MCF 10A (cell line): ENCODE results near the gene SLC2A4. TPM values are rescaled to one million over a fixed set of nuclear protein-coding genes. Genes with fewer than 3 reads are reported as not detected.
"Not testable (repeated sequence)": the region's sequence is repeated elsewhere in the genome, so short reads cannot be mapped to it uniquely, and the experiment has no call there.

Experiments used
- BruUV-seq: library from RNA; stranded (reverse); fragments of 400-500 nt; replicated peaks from 2 replicates; lab custom pipeline; 2021; lab: Mats Ljungman, UMichigan
- CTCF ChIA-PET: fragments of 300-600 bp; sonication (Branson Sonifier 250); formaldehyde crosslinking; extraction: SDS; loops from one replicate; lab custom pipeline; 2021; ENCODE audit warnings: antibody characterized with exemption, inconsistent platforms; lab: Yijun Ruan, JAX
- POLR2A ChIA-PET: fragments of 300-600, 350-650 bp; sonication (Branson Sonifier 250); formaldehyde crosslinking; extraction: SDS; loops from one replicate; lab custom pipeline; 2020; ENCODE audit warnings: antibody characterized with exemption, inconsistent platforms; lab: Yijun Ruan, JAX
- DNase-seq: peaks from one replicate; pipeline ENCODE4 v3.0.0-alpha.2; 2018; ENCODE audit not compliant: unreplicated experiment
- H3K27ac Mint-ChIP-seq: one replicate; pipeline ENCODE4 v1.8.0; 2022; ENCODE audit warnings: mild to moderate bottlenecking, low read depth, mixed read lengths; ENCODE audit not compliant: unreplicated experiment
- H3K27me3 Mint-ChIP-seq: one replicate; pipeline ENCODE4 v1.8.0; 2022; ENCODE audit warnings: mixed read lengths; ENCODE audit not compliant: insufficient read depth, unreplicated experiment
- H3K36me3 Mint-ChIP-seq: one replicate; pipeline ENCODE4 v1.8.0; 2022; ENCODE audit warnings: mild to moderate bottlenecking, moderate library complexity, mixed read lengths; ENCODE audit not compliant: insufficient read depth, unreplicated experiment
- H3K4me1 Mint-ChIP-seq: one replicate; pipeline ENCODE4 v1.8.0; 2022; ENCODE audit warnings: mixed read lengths; ENCODE audit not compliant: insufficient read depth, unreplicated experiment
- H3K4me3 Mint-ChIP-seq: one replicate; pipeline ENCODE4 v1.8.0; 2022; ENCODE audit warnings: mild to moderate bottlenecking, moderate library complexity, mixed read lengths; ENCODE audit not compliant: unreplicated experiment
- H3K9me3 Mint-ChIP-seq: one replicate; pipeline ENCODE4 v1.8.0; 2022; ENCODE audit warnings: mixed read lengths; ENCODE audit not compliant: unreplicated experiment
- CTCF ChIP-seq: fragments of 200-600 bp; IDR thresholded peaks from one replicate; pipeline ENCODE4 v1.8.0; 2022; ENCODE audit warnings: antibody characterized with exemption, mild to moderate bottlenecking; ENCODE audit not compliant: unreplicated experiment
- intact Hi-C: fragments of 100-400 bp; cut with micrococcal nuclease; formaldehyde crosslinking; loops from 2 replicates; pipeline ENCODE4 v1.14.1; 2022
- total RNA-seq: library from RNA; stranded (reverse); gene quantifications from 2 replicates; pipeline ENCODE4 v1.2.3, GENCODE V29; 2022

SLC2A4 gene
- total RNA-seq, 1 experiment from 2014 or later = not detected

- H3K36me3 Mint-ChIP-seq = peaks cover 5% of the 10 kb centered on the region
- no peak for TF ChIP-seq CTCF
- ChIA-PET CTCF (interaction anchor here (0.6 to 1.3 kb wide), 3 partner anchors 9 to 483 kb away, joined by 3 to 4 read pairs (median 3); no protein-coding TSS in a partner anchor), POLR2A (interaction anchor here (1.0 to 1.6 kb wide), 3 partner anchors 9 to 225 kb away, joined by 3 to 5 read pairs (median 3); partner anchors contain the start of gene TMEM95)
- no peaks in the 10 kb centered on the region for H3K9me3 Mint-ChIP-seq
- no peaks in the 10 kb centered on the region for H3K4me1 Mint-ChIP-seq
- no TSS peak for BruUV-seq
- no peak overlapping the region for H3K27ac Mint-ChIP-seq
- DNase-seq = no peak
- intact Hi-C loops = no loop called here
- no peaks in the 10 kb centered on the region for H3K27me3 Mint-ChIP-seq
- no peak overlapping the region for H3K4me3 Mint-ChIP-seq
Observed at GRCh38 chr17:7334938-7335538, 53.5 kb downstream of the SLC2A4 start.

GRCh38 chr17:7335765-7336164 is 54.2 kb downstream of the SLC2A4 start:
- H3K4me3 Mint-ChIP-seq, BruUV-seq, H3K36me3 Mint-ChIP-seq, H3K4me1 Mint-ChIP-seq, H3K27me3 Mint-ChIP-seq, DNase-seq, H3K9me3 Mint-ChIP-seq, H3K27ac Mint-ChIP-seq, intact Hi-C loops: not testable (repeated sequence)
- POLR2A ChIA-PET = interaction anchor here (1.0 to 1.2 kb wide), 2 partner anchors 15 to 224 kb away, joined by 3 to 6 read pairs; no protein-coding TSS in a partner anchor
- CTCF ChIA-PET = interaction anchor here (1.3 to 1.4 kb wide), 2 partner anchors 10 to 39 kb away, joined by 4 to 5 read pairs; no protein-coding TSS in a partner anchor

GRCh38 chr17:7336240-7337175 is 55.0 kb downstream of the SLC2A4 start, which contains the start of gene ACAP1:
Gene ACAP1, plus strand, starts transcription at chr17:7336529. Its CDS starts 206 bp downstream, at chr17:7336735.
- BruUV-seq = no TSS peak
- DNase-seq = no peak
- Mint-ChIP-seq H3K9me3 (no peaks in the 10 kb centered on the region), H3K27me3 (peaks cover 6% of the 10 kb centered on the region), H3K4me3 (no peak within 1 kb of the TSS), H3K4me1 (no peaks in the 10 kb centered on the region), H3K27ac (no peak within 1 kb of the TSS), H3K36me3 (peaks cover 5% of the 10 kb centered on the region)
- no peak for TF ChIP-seq CTCF
- intact Hi-C loops = no loop called here
- CTCF ChIA-PET = interaction anchor here (0.6 to 1.6 kb wide), 4 partner anchors 9 to 248 kb away, joined by 4 to 5 read pairs (median 4); no protein-coding TSS in a partner anchor
- POLR2A ChIA-PET = interaction anchor here (1.2 to 2.0 kb wide), 2 partner anchors 15 to 21 kb away, joined by 5 to 6 read pairs; partner anchors contain the start of gene GPS2

- BruUV-seq, H3K4me3 Mint-ChIP-seq, intact Hi-C loops, H3K9me3 Mint-ChIP-seq, H3K4me1 Mint-ChIP-seq, DNase-seq, H3K27ac Mint-ChIP-seq, H3K36me3 Mint-ChIP-seq: not testable (repeated sequence)
- H3K27me3 Mint-ChIP-seq = peaks cover 12% of the 10 kb centered on the region
- POLR2A ChIA-PET = interaction anchor here (0.6 to 2.0 kb wide), 5 partner anchors 11 to 1146 kb away, joined by 3 to 5 read pairs (median 4); partner anchors contain the start of gene GPS2
- CTCF ChIA-PET = interaction anchor here (0.6 to 1.6 kb wide), 4 partner anchors 8 to 247 kb away, joined by 3 to 4 read pairs (median 4); no protein-coding TSS in a partner anchor
Observed at GRCh38 chr17:7337600-7337999, 56.1 kb downstream of the SLC2A4 start.

Other genes starting within 250 kb of the SLC2A4 start
- gene SLC16A13, start 245.7 kb upstream of the SLC2A4 start, total RNA-seq = 7.5 and 11.1 TPM in 2 replicates
- not detected in 2 replicates for gene SLC16A11, start 237.6 kb upstream of the SLC2A4 start, total RNA-seq
- not detected in 2 replicates for gene CLEC10A, start 201.5 kb upstream of the SLC2A4 start, total RNA-seq
- gene ASGR2, start 166.9 kb upstream of the SLC2A4 start, total RNA-seq = not detected in 2 replicates
- gene ASGR1, start 102.3 kb upstream of the SLC2A4 start, total RNA-seq = 0.37 and 0.59 TPM in 2 replicates
- gene DLG4, start 61.9 kb upstream of the SLC2A4 start, total RNA-seq = 7.6 TPM in 2 replicates
- gene ACADVL, start 61.8 kb upstream of the SLC2A4 start, total RNA-seq = 387 and 413 TPM in 2 replicates
- 34.9 and 37.4 TPM in 2 replicates for gene DVL2, start 47.2 kb upstream of the SLC2A4 start, total RNA-seq
- gene PHF23, start 42.3 kb upstream of the SLC2A4 start, total RNA-seq = 41.8 and 47.1 TPM in 2 replicates
- 226 and 294 TPM in 2 replicates for gene GABARAP, start 39.3 kb upstream of the SLC2A4 start, total RNA-seq
- 145 and 148 TPM in 2 replicates for gene CTDNEP1, start 30.0 kb upstream of the SLC2A4 start, total RNA-seq
- 81.0 and 91.3 TPM in 2 replicates for gene ELP5, start 29.5 kb upstream of the SLC2A4 start, total RNA-seq
- gene CLDN7, start 19.2 kb upstream of the SLC2A4 start, total RNA-seq = 20.8 and 23.9 TPM in 2 replicates
- 0.40 and 0.44 TPM in 2 replicates for gene YBX2, start 12.9 kb downstream of the SLC2A4 start, total RNA-seq
- gene EIF5A, start 25.9 kb downstream of the SLC2A4 start, total RNA-seq = 1,142 and 1,190 TPM in 2 replicates
- gene GPS2, start 33.6 kb downstream of the SLC2A4 start, total RNA-seq = 29.4 and 49.8 TPM in 2 replicates
- gene NEURL4, start 47.6 kb downstream of the SLC2A4 start, total RNA-seq = 36.9 and 39.3 TPM in 2 replicates
- 4.4 and 4.9 TPM in 2 replicates for gene ACAP1, start 54.8 kb downstream of the SLC2A4 start, total RNA-seq
- 9.2 and 10.1 TPM in 2 replicates for gene KCTD11, start 70.4 kb downstream of the SLC2A4 start, total RNA-seq
- gene TMEM95, start 73.4 kb downstream of the SLC2A4 start, total RNA-seq = not detected in 2 replicates
- 6.4 and 8.0 TPM in 2 replicates for gene TNK1, start 99.4 kb downstream of the SLC2A4 start, total RNA-seq
- 53.8 and 59.0 TPM in 2 replicates for gene PLSCR3, start 112.8 kb downstream of the SLC2A4 start, total RNA-seq
- gene TMEM256, start 122.4 kb downstream of the SLC2A4 start, total RNA-seq = 35.2 and 42.9 TPM in 2 replicates
- gene NLGN2, start 126.1 kb downstream of the SLC2A4 start, total RNA-seq = 6.7 and 9.0 TPM in 2 replicates
- gene SPEM1, start 138.6 kb downstream of the SLC2A4 start, total RNA-seq = not detected in 2 replicates
- not detected in 2 replicates for gene SPEM2, start 143.9 kb downstream of the SLC2A4 start, total RNA-seq
- gene SPEM3, start 147.1 kb downstream of the SLC2A4 start, total RNA-seq = not detected in 2 replicates
- 6.1 and 6.3 TPM in 2 replicates for gene TMEM102, start 153.7 kb downstream of the SLC2A4 start, total RNA-seq
- 0.84 and 2.1 TPM in 2 replicates for gene FGF11, start 157.8 kb downstream of the SLC2A4 start, total RNA-seq
- 3.3 and 7.8 TPM in 2 replicates for gene CHRNB1, start 163.3 kb downstream of the SLC2A4 start, total RNA-seq
- gene ZBTB4, start 197.9 kb downstream of the SLC2A4 start, total RNA-seq = 26.3 and 29.1 TPM in 2 replicates
- not detected in 2 replicates for gene SLC35G6, start 199.7 kb downstream of the SLC2A4 start, total RNA-seq
- gene POLR2A, start 202.6 kb downstream of the SLC2A4 start, total RNA-seq = 89.6 and 107 TPM in 2 replicates